Stimulated activated CD4-positive, alpha-beta T cell treated with anti-CD3 and anti-CD28 coated beads, Interleukin-12 subunit alpha, Interleukin-12 subunit beta, amount 100 ng/mL, for 24 hours (primary cell): Measurements from ENCODE around the gene UCKL1.

Experiments
- DNase-seq, 2 experiments: peaks; one replicate each; pipeline ENCODE4 v3.0.0-alpha.2; 2020; ENCODE audit warnings: low read depth in 2 of 2

UCKL1 gene

DNA sequence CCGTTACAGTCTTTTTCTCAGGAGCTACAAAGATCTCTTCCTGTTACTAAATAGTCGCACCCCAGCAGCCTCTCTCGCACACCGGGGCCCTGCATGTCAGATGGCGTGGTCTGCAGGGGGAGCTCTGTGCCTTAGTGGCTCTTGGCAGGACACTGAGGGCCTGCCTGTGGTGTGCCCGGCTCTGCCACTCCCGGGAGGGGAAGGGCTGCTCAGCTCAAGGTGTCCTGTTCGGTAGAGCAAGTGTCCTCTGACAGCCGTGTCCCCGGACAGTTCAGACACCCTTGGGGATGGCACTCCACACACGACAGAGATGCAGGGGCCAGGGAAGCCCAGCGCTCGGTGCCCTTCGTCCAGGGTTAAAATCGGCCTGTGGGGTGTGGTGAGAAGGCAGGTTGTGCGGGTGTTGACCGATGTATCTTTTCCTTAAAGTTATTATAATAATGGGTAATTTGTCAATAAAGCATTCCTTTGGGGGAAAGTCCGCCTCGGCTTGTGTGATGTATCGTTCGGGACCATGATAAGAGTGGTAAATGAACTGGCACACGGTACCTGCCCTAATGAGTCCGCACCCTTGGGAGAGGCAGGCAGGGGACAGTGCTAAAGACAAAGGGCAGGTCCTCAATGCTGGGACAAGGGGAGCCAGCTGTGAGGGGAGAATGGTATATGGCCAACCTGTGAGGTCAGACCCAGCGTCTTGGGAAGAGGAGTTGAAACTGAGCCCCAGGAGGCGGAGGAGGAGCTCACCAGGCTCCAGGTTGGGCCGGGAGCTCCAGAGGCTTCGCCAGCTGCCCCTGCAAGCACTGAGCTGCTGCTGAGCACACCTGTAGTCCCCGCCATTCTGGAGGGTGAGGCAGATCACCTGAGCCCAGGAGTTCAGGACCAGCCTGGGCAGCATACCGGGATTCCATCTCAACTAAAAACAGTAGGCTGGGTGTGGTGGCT lies 64.9 kb downstream of the UCKL1 start:
- no peak for DNase-seq

- no peak for DNase-seq
These were observed 65.6 kb downstream of the UCKL1 start for GRCh38 chr20:63890616-63891015.

DNA sequence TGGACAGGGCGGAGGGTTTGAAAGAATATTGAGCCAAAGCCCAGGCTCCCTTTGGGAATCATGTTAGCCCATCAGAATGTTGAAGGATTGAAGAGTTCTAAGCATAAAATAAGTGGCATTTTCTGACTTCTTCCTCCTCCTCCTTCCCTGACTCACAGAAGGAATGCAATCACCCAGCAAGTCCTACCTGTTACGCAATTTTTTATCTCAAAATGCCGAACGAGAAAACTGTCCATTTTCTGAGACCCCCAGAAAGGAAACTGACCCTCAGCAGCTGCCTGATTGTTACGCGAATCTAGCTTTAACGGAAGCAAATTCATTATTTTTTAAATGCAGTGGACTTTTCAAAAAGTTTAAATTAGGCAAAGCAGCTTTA lies 66.0 kb downstream of the UCKL1 start:
- DNase-seq: no peak
